H1 (cell line): ENCODE measurements around the gene FOXA2. TPM values are rescaled to one million over a fixed set of nuclear protein-coding genes. Genes with fewer than 3 reads are reported as not detected.

Source experiments
- CHD7 ChIP-seq: fragments of 300-600 bp; sonication (generic); IDR thresholded peaks from 2 replicates; pipeline ENCODE4 v1.7.1; 2012; ENCODE audit warnings: low read length, moderate library complexity, mild to moderate bottlenecking, inconsistent platforms; ENCODE audit not compliant: insufficient replicate concordance
- CREB1 ChIP-seq: IDR thresholded peaks from 2 replicates; pipeline ENCODE4 v1.6.1; 2012; ENCODE audit warnings: inconsistent platforms
- EP300 ChIP-seq, 2 experiments: IDR thresholded peaks; 1 replicate in 1 of 2; 2 replicates in 1 of 2; pipeline ENCODE4 v1.6.1; 2011 to 2012; ENCODE audit warnings: low read depth in 2 of 2, low read length in 2 of 2, mild to moderate bottlenecking in 2 of 2, borderline replicate concordance in 1 of 2, inconsistent platforms in 1 of 2, moderate library complexity in 1 of 2
- FOSL1 ChIP-seq: IDR thresholded peaks from 2 replicates; pipeline ENCODE4 v1.6.1; 2011; ENCODE audit warnings: mild to moderate bottlenecking, low read depth, low read length, moderate library complexity; ENCODE audit not compliant: insufficient read depth
- NRF1 ChIP-seq: IDR thresholded peaks from 2 replicates; pipeline ENCODE4 v1.6.1; 2011; ENCODE audit warnings: mild to moderate bottlenecking, low read depth, low read length, improper control_type of control experiment
- RFX5 ChIP-seq: IDR thresholded peaks from 2 replicates; pipeline ENCODE4 v1.6.1; 2011; ENCODE audit warnings: low read depth, low read length, improper control_type of control experiment, borderline replicate concordance
- SRF ChIP-seq: IDR thresholded peaks from 2 replicates; pipeline ENCODE4 v1.6.1; 2011; ENCODE audit warnings: mild to moderate bottlenecking, low read depth, low read length, moderate library complexity
- TCF12 ChIP-seq: IDR thresholded peaks from 2 replicates; pipeline ENCODE4 v1.6.1; 2011; ENCODE audit warnings: low read depth, mild to moderate bottlenecking, low read length
- polyA plus RNA-seq, 7 experiments: library from polyadenylated mRNA; depleted of rRNA in 3 of 7; stranded (reverse) in 5 of 7; unstranded in 2 of 7; fragments of >200 nt in 5 of 7; fragments of 200-250 nt in 2 of 7; gene quantifications; 1 replicate in 5 of 7; 2 replicates in 1 of 7; 4 replicates in 1 of 7; pipeline versions ENCODE4 v1.2.1 to v1.2.3, GENCODE V29; 2011 to 2013; ENCODE audit warnings: missing spikeins in 2 of 7, mixed read lengths in 2 of 7
- total RNA-seq: library from RNA; stranded (reverse); fragmentation: NEBNext Ultra II Directional; extraction: Animal tissue kit (Norgen Biotek cat#: 25700); gene quantifications from 2 replicates; pipeline ENCODE4 v1.2.1, GENCODE V29; 2021
- TF ChIP-seq, protein P1 (sequence below): IDR thresholded peaks from 2 replicates; pipeline ENCODE4 v1.6.1; 2012; ENCODE audit warnings: inconsistent platforms

FOXA2 gene
- total and polyA plus RNA-seq, 2 of the 8 experiments (the other 6 are each of a cell fraction or from before 2014, with no cell fraction given), result not detected

DNA sequence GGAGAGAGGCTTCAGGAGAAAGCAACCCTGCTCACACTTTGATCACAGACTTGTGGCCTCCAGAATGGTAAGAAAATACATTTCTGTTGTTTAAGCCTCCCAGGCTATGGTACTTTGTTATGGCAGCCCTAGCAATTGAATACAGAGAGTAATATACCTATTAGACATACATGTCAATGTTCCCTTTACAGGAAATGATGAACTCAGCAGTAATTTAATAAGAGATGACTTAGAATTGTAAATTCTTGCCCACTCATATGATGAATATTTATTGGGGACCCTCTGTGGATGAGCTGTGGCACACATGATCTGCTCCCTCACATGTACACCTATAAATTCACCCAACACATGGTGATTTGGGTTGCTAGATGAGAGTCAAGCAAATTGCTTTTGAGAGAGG, 20.4 kb upstream of the FOXA2 start (continued):
- TF ChIP-seq CHD7 (no peak), FOSL1 (no peak), SRF (no peak), NRF1 (no peak), RFX5 (no peak), EP300 (IDR thresholded peaks at IDR 0.05; ENCODE audit: borderline replicate concordance in 1 of 2, low read depth in 2 of 2, low read length in 2 of 2) (no peak), CREB1 (no peak), TCF12 (no peak)
- TF ChIP-seq, protein P1, sequence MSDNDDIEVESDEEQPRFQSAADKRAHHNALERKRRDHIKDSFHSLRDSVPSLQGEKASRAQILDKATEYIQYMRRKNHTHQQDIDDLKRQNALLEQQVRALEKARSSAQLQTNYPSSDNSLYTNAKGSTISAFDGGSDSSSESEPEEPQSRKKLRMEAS, result no peak
- TF ChIP-seq, all 59 proteins: peak for 0
